Prostate gland (tissue), 2 donors: ENCODE results near the gene C1QTNF6.

Experiments used
- POLR2A ChIP-seq: fragments of 450-650 bp; IDR thresholded peaks from one replicate; pipeline ENCODE4 v1.6.1; 2016; ENCODE audit warnings: antibody characterized with exemption, mild to moderate bottlenecking
- TF ChIP-seq, protein P1 (sequence below), 4 experiments: fragments of 200-600 bp in 2 of 4; fragments of 450-650 bp in 2 of 4; sonication (generic) in 2 of 4; IDR thresholded peaks; 1 replicate in 3 of 4; 2 replicates in 1 of 4; pipeline ENCODE4 v1.5.1; 2016 to 2019; ENCODE audit warnings: antibody characterized with exemption in 4 of 4, mild to moderate bottlenecking in 2 of 4, moderate library complexity in 2 of 4

DNA sequence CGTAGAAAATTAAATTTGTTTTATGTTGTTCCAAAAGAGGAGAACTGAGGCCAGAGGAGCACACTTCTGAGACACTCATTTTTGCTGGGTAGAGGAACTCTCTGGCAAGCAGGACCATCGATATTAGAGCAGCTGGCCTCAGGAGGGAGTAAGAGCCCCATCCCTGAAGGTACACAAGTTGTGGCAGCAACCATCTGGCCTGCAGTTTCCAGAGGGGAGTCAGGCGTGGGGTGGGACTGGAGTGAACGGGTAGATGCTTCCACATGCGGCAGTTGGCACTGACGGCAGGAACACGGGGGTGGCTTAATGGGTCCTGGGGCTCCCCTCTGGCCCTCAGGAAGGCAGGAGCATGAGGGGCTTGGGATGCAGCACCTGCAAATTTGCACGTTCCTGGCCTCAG is 37.4 kb upstream of the C1QTNF6 start:
- TF ChIP-seq, protein P1, sequence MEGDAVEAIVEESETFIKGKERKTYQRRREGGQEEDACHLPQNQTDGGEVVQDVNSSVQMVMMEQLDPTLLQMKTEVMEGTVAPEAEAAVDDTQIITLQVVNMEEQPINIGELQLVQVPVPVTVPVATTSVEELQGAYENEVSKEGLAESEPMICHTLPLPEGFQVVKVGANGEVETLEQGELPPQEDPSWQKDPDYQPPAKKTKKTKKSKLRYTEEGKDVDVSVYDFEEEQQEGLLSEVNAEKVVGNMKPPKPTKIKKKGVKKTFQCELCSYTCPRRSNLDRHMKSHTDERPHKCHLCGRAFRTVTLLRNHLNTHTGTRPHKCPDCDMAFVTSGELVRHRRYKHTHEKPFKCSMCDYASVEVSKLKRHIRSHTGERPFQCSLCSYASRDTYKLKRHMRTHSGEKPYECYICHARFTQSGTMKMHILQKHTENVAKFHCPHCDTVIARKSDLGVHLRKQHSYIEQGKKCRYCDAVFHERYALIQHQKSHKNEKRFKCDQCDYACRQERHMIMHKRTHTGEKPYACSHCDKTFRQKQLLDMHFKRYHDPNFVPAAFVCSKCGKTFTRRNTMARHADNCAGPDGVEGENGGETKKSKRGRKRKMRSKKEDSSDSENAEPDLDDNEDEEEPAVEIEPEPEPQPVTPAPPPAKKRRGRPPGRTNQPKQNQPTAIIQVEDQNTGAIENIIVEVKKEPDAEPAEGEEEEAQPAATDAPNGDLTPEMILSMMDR (IDR thresholded peaks at IDR 0.05) = no peak
- no peak for TF ChIP-seq POLR2A
